Nephron (organoid): ENCODE measurements around the gene KRT83.
A peak's percentile ranks its signal among the peaks of the same experiment; 100 is the strongest.

ENCODE experiments used
- H3K27ac Mint-ChIP-seq, 3 experiments: 2 replicates each; pipeline ENCODE4 v1.8.0; 2020; ENCODE audit warnings: mixed read lengths in 3 of 3, mild to moderate bottlenecking in 2 of 3, moderate library complexity in 1 of 3
- H3K27me3 Mint-ChIP-seq: 2 replicates; pipeline ENCODE4 v1.8.0; 2021; ENCODE audit warnings: low read depth, mild to moderate bottlenecking, moderate library complexity, mixed read lengths
- H3K36me3 Mint-ChIP-seq: 2 replicates; pipeline ENCODE4 v1.8.0; 2020; ENCODE audit warnings: low read depth, mixed read lengths
- H3K4me1 Mint-ChIP-seq: 2 replicates; pipeline ENCODE4 v1.8.0; 2020; ENCODE audit warnings: mixed read lengths
- H3K4me3 Mint-ChIP-seq, 3 experiments: 2 replicates each; pipeline ENCODE4 v1.8.0; 2020; ENCODE audit warnings: mild to moderate bottlenecking in 3 of 3, mixed read lengths in 3 of 3, moderate library complexity in 2 of 3
- H3K9me3 Mint-ChIP-seq: 2 replicates; pipeline ENCODE4 v1.8.0; 2020; ENCODE audit warnings: mixed read lengths
- TF ChIP-seq, protein P1 (sequence below), 3 experiments: fragments of 200-600 bp; sonication (generic); IDR thresholded peaks; one replicate each; pipeline ENCODE4 v1.5.0; 2021; ENCODE audit warnings: antibody characterized with exemption in 3 of 3; ENCODE audit not compliant: unreplicated experiment in 3 of 3

KRT83 gene

DNA sequence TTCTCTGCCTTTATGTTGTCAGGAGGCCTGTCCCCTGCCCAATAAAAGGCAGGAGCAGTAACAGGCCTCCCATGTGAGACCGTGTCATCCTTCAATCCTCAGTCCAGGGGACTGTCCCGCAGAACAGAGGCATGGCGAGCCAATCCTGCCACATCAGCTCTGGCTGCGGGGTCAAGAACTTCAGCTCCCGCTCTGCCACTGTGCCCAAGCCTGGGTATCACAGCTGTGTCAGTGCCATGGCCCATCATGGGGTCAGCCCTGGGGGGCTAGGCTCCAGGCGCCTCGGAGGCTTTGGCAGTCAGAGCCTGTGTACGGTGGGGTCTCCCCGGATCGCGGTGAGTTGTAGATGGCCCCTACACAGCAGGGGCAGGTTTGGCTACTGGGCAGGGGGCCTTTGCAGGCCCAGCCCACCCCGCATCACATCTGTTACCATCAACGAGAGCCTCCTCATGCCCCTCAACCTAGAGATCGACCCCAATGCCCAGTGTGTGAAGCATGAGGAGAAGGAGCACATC lies 19.9 kb upstream of the KRT83 start:
- Mint-ChIP-seq H3K9me3 (peaks cover 8% of the 10 kb centered on the region), H3K27ac (no peak overlapping the region), H3K36me3 (no peaks in the 10 kb centered on the region), H3K4me3 (no peak overlapping the region), H3K4me1 (no peaks in the 10 kb centered on the region), H3K27me3 (peaks cover 22% of the 10 kb centered on the region)
- TF ChIP-seq, protein P1, sequence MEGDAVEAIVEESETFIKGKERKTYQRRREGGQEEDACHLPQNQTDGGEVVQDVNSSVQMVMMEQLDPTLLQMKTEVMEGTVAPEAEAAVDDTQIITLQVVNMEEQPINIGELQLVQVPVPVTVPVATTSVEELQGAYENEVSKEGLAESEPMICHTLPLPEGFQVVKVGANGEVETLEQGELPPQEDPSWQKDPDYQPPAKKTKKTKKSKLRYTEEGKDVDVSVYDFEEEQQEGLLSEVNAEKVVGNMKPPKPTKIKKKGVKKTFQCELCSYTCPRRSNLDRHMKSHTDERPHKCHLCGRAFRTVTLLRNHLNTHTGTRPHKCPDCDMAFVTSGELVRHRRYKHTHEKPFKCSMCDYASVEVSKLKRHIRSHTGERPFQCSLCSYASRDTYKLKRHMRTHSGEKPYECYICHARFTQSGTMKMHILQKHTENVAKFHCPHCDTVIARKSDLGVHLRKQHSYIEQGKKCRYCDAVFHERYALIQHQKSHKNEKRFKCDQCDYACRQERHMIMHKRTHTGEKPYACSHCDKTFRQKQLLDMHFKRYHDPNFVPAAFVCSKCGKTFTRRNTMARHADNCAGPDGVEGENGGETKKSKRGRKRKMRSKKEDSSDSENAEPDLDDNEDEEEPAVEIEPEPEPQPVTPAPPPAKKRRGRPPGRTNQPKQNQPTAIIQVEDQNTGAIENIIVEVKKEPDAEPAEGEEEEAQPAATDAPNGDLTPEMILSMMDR (IDR thresholded peaks at IDR 0.05; ENCODE audit: unreplicated experiment in 3 of 3), result no peak

DNA sequence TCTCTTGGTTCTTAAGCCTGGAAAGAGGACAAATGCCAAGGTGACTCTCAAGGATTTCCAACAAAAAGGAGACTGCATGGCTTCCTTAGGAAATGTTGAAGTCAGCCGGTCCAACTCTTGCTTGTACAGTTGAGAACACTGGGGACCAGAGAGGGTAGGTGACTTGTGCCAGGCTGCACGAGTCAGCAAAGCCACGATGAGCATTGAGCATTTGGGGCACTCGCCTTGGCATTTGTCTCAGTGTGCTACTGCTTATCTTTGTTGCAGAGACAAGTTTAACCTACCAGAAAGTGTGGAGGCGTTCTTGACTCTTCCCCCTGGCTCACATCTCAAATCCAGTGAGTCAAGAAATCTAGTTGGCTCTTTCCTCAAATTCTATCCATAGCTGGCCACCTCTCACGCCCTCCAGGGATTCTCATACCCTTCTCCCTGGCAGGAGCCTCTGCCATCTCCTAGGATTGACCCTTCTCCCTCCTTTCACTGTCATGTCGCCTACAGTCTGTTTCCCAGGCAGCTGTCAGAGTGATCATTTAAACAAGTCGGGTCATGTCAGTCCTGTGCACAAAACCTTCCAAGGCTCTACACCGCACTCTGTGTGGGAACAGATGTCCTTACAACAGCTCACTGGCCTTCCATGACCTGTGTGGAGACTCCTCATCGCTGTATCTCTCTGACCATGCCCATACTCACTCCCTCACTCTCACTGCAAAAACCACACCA lies 17.2 kb upstream of the KRT83 start:
- Mint-ChIP-seq H3K4me1 (peaks cover 7% of the 10 kb centered on the region), H3K9me3 (peaks cover 8% of the 10 kb centered on the region), H3K27ac (no peak overlapping the region), H3K36me3 (no peaks in the 10 kb centered on the region), H3K27me3 (peaks cover 18% of the 10 kb centered on the region), H3K4me3 (no peak overlapping the region)
- TF ChIP-seq, protein P1 (IDR thresholded peaks at IDR 0.05; ENCODE audit: unreplicated experiment in 3 of 3), result no peak

DNA sequence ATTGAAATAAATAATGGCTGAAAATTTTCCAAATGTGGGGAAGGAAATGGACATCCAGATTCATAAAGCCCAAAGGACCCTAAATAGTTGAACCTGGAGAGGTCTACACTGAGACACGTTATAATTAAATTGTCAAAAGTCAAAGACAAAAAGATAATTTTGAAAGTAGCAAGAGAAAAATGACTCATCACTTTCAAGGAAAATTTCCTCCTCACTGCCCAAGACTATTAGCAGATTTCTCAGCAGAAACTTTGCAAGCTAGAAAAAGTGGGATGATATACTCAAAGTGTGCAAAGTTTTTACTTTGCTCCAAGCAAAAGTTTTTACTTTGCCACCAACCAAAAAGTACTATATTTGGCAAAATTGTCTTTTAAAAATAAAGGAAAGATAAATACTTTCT lies 15.9 kb upstream of the KRT83 start:
- Mint-ChIP-seq H3K9me3 (peaks cover 4% of the 10 kb centered on the region), H3K4me1 (peaks cover 7% of the 10 kb centered on the region), H3K27me3 (peaks cover 16% of the 10 kb centered on the region), H3K4me3 (no peak overlapping the region), H3K27ac (no peak overlapping the region), H3K36me3 (no peaks in the 10 kb centered on the region)
- TF ChIP-seq, protein P1 (IDR thresholded peaks at IDR 0.05; ENCODE audit: unreplicated experiment in 3 of 3), result no peak

DNA sequence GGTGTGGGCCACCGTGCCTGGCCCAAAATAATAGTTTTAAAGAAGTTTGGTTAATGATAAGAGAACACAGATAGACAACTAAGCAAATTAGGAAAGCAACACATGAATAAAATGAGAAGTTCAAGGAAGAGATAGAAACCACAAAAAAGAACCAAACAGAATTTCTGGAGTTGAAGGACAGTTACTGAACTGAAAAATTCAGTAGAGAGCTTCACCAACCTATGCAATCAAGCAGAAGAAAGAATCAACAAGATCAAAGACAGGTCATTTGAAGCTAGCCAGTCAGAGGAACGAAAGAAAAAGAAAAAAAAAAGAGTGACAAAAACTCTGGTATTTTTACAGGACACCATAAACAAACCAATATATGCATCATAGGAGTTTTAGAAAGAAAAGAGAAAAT lies 15.4 kb upstream of the KRT83 start:
- TF ChIP-seq, protein P1 (IDR thresholded peaks at IDR 0.05; ENCODE audit: unreplicated experiment in 3 of 3), result no peak
- H3K9me3 Mint-ChIP-seq, result peaks cover 4% of the 10 kb centered on the region
- H3K36me3 Mint-ChIP-seq, result no peaks in the 10 kb centered on the region
- H3K4me3 Mint-ChIP-seq, result no peak overlapping the region
- H3K27ac Mint-ChIP-seq, result no peak overlapping the region
- H3K4me1 Mint-ChIP-seq, result peaks cover 7% of the 10 kb centered on the region
- H3K27me3 Mint-ChIP-seq, result peaks cover 12% of the 10 kb centered on the region

DNA sequence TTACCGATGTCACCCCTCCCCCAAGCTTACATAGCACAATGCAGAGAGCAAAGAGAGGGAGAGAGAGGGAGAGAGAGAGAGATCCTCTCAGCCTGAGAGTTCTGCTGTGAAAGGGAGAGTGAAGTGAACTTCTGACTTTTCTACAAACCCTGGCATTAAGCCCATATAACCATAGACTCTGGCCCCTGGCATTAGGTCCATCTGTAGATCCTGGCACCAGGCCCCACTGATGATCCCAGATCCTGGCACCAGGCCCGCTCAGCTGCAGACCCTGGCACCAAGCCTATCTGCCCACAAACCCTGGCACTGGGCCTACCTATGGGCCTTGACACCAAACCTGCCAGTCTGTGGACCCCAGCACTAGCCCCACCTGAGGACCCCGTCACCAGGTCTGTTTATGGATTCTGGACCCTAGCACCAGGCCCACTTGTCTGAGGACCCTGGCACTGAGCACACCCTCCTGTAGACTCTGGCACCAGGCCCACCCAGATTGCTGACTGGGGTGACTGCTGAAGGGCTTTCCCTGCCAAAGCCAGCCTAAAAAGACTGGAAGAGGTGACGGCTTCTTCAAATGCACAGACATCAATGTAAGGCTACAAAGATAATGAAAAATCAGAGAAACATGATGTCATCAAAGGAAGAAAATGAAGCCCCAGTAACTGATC lies 14.5 kb upstream of the KRT83 start:
- Mint-ChIP-seq H3K27me3 (peaks cover 9% of the 10 kb centered on the region), H3K9me3 (peaks cover 4% of the 10 kb centered on the region), H3K4me1 (peaks cover 7% of the 10 kb centered on the region), H3K36me3 (no peaks in the 10 kb centered on the region), H3K27ac (peak overlapping the region in 1 of 3 experiments; percentile 31), H3K4me3 (no peak overlapping the region)
- TF ChIP-seq, protein P1 (IDR thresholded peaks at IDR 0.05; ENCODE audit: unreplicated experiment in 3 of 3), result no peak
